HEK293 (cell line): Measurements from ENCODE around the gene GRIA1.

ENCODE experiments used
- CTCF ChIA-PET: fragments of 350-600 bp; formaldehyde crosslinking; extraction: SDS; loops from one replicate; lab custom pipeline; 2021; ENCODE audit warnings: antibody characterized with exemption; lab: Yijun Ruan, JAX
- POLR2A ChIA-PET: fragments of 300-600 bp; formaldehyde crosslinking; extraction: SDS; loops from one replicate; lab custom pipeline; 2020; ENCODE audit warnings: antibody characterized with exemption, inconsistent platforms; lab: Yijun Ruan, JAX
- H3K27ac ChIP-seq: fragments of 200-500 bp; sonication (Bioruptor generic); 2 replicates; pipeline ENCODE4 v1.5.1; 2014; ENCODE audit warnings: low read depth, low read length, control low read depth, inconsistent platforms; ENCODE audit errors: extremely low read depth
- H3K36me3 ChIP-seq, 2 experiments: fragments of 200-500 bp in 1 of 2; sonication (Bioruptor generic) in 1 of 2; 1 replicate in 1 of 2; 2 replicates in 1 of 2; pipeline ENCODE4 v1.5.1; 2014 to 2017; ENCODE audit warnings: inconsistent platforms in 2 of 2, low read length in 2 of 2; ENCODE audit not compliant: control insufficient read depth in 2 of 2, insufficient read depth in 1 of 2
- H3K4me1 ChIP-seq: fragments of 200-500 bp; sonication (Bioruptor generic); 2 replicates; pipeline ENCODE4 v1.5.1; 2014; ENCODE audit warnings: mild to moderate bottlenecking, low read length, inconsistent platforms; ENCODE audit not compliant: control insufficient read depth, insufficient read depth
- H3K4me3 ChIP-seq: 2 replicates; pipeline ENCODE4 v1.5.1; 2011; ENCODE audit warnings: low read depth, mild to moderate bottlenecking, control low read depth, low read length, moderate library complexity
- H3K9me3 ChIP-seq: fragments of 200-500 bp; sonication (Bioruptor generic); 2 replicates; pipeline ENCODE4 v1.5.1; 2014; ENCODE audit warnings: low read depth, low read length, inconsistent platforms; ENCODE audit not compliant: control insufficient read depth, insufficient read depth
- KLF1 ChIP-seq: fragments of 450-650 bp; formaldehyde crosslinking; IDR thresholded peaks from 2 replicates; pipeline ENCODE4 v1.5.1; 2016; ENCODE audit warnings: missing biosample characterization, missing genetic modification characterization
- MEIS1 ChIP-seq: sonication (generic); formaldehyde crosslinking; IDR thresholded peaks from 2 replicates; pipeline ENCODE4 v1.8.1; 2022; ENCODE audit warnings: missing genetic modification reagents, mild to moderate bottlenecking, borderline replicate concordance
- OSR2 ChIP-seq: fragments of 450-650 bp; formaldehyde crosslinking; IDR thresholded peaks from 2 replicates; pipeline ENCODE4 v1.5.1; 2016; ENCODE audit warnings: missing biosample characterization, missing genetic modification characterization
- RBAK ChIP-seq: fragments of 450-650 bp; formaldehyde crosslinking; IDR thresholded peaks from 2 replicates; pipeline ENCODE4 v1.5.1; 2016; ENCODE audit warnings: missing biosample characterization, missing genetic modification characterization
- SETDB1 ChIP-seq: IDR thresholded peaks from one replicate; pipeline ENCODE4 v1.6.1; 2017; ENCODE audit warnings: mild to moderate bottlenecking, low read length, moderate library complexity, mixed read lengths; ENCODE audit not compliant: insufficient read length
- SP7 ChIP-seq: fragments of 450-650 bp; formaldehyde crosslinking; IDR thresholded peaks from 2 replicates; pipeline ENCODE4 v1.5.1; 2016; ENCODE audit warnings: missing biosample characterization, missing genetic modification characterization
- YY1 ChIP-seq: fragments of 450-650 bp; formaldehyde crosslinking; IDR thresholded peaks from 2 replicates; pipeline ENCODE4 v1.5.1; 2018; ENCODE audit warnings: missing biosample characterization, missing genetic modification characterization
- ZBTB20 ChIP-seq: fragments of 450-650 bp; formaldehyde crosslinking; IDR thresholded peaks from 2 replicates; pipeline ENCODE4 v1.5.1; 2016; ENCODE audit warnings: missing biosample characterization, missing genetic modification characterization
- ZEB2 ChIP-seq: fragments of 450-650 bp; formaldehyde crosslinking; IDR thresholded peaks from 2 replicates; pipeline ENCODE4 v1.5.1; 2016; ENCODE audit warnings: missing biosample characterization, missing genetic modification characterization
- ZFP3 ChIP-seq: fragments of 450-650 bp; formaldehyde crosslinking; IDR thresholded peaks from 2 replicates; pipeline ENCODE4 v1.5.1; 2016; ENCODE audit warnings: low read depth, missing biosample characterization, missing genetic modification characterization
- ZNF114 ChIP-seq: fragments of 450-650 bp; formaldehyde crosslinking; IDR thresholded peaks from 2 replicates; pipeline ENCODE4 v1.5.0; 2017; ENCODE audit warnings: missing biosample characterization, missing genetic modification characterization
- ZNF133 ChIP-seq: fragments of 450-650 bp; formaldehyde crosslinking; IDR thresholded peaks from 2 replicates; pipeline ENCODE4 v1.5.1; 2016; ENCODE audit warnings: missing biosample characterization, missing genetic modification characterization
- ZNF202 ChIP-seq: fragments of 450-650 bp; formaldehyde crosslinking; IDR thresholded peaks from 2 replicates; pipeline ENCODE4 v1.5.1; 2016; ENCODE audit warnings: missing biosample characterization, missing genetic modification characterization, borderline replicate concordance
- ZNF311 ChIP-seq: fragments of 450-650 bp; formaldehyde crosslinking; IDR thresholded peaks from 2 replicates; pipeline ENCODE4 v1.5.1; 2017; ENCODE audit warnings: missing biosample characterization, missing genetic modification characterization, borderline replicate concordance
- ZNF404 ChIP-seq: fragments of 450-650 bp; formaldehyde crosslinking; IDR thresholded peaks from 2 replicates; pipeline ENCODE4 v1.5.1; 2017; ENCODE audit warnings: missing biosample characterization, missing genetic modification characterization
- ZNF426 ChIP-seq: fragments of 450-650 bp; formaldehyde crosslinking; IDR thresholded peaks from 2 replicates; pipeline ENCODE4 v1.5.1; 2017; ENCODE audit warnings: missing biosample characterization, missing genetic modification characterization, mild to moderate bottlenecking, inconsistent platforms, moderate library complexity
- ZNF433 ChIP-seq: fragments of 450-650 bp; formaldehyde crosslinking; IDR thresholded peaks from 2 replicates; pipeline ENCODE4 v1.5.1; 2016; ENCODE audit warnings: missing biosample characterization, missing genetic modification characterization, low read depth
- ZNF473 ChIP-seq: fragments of 450-650 bp; formaldehyde crosslinking; IDR thresholded peaks from 2 replicates; pipeline ENCODE4 v1.5.1; 2017; ENCODE audit warnings: missing biosample characterization, missing genetic modification characterization
- ZNF501 ChIP-seq: fragments of 450-650 bp; formaldehyde crosslinking; IDR thresholded peaks from 2 replicates; pipeline ENCODE4 v1.5.1; 2016; ENCODE audit warnings: missing biosample characterization, missing genetic modification characterization
- ZNF510 ChIP-seq: fragments of 450-650 bp; formaldehyde crosslinking; IDR thresholded peaks from 2 replicates; pipeline ENCODE4 v1.5.1; 2018; ENCODE audit warnings: mild to moderate bottlenecking, missing genetic modification characterization, missing biosample characterization; ENCODE audit not compliant: insufficient replicate concordance
- ZNF558 ChIP-seq: fragments of 450-650 bp; formaldehyde crosslinking; IDR thresholded peaks from 2 replicates; pipeline ENCODE4 v1.5.1; 2016; ENCODE audit warnings: missing biosample characterization, missing genetic modification characterization
- ZNF561 ChIP-seq: fragments of 450-650 bp; IDR thresholded peaks from 2 replicates; pipeline ENCODE4 v1.5.1; 2018; ENCODE audit warnings: missing biosample characterization, missing genetic modification characterization, borderline replicate concordance
- ZNF747 ChIP-seq: fragments of 450-650 bp; formaldehyde crosslinking; IDR thresholded peaks from 2 replicates; pipeline ENCODE4 v1.5.1; 2016; ENCODE audit warnings: missing biosample characterization, missing genetic modification characterization
- ZNF768 ChIP-seq: fragments of 450-650 bp; formaldehyde crosslinking; IDR thresholded peaks from 2 replicates; pipeline ENCODE4 v1.5.1; 2018; ENCODE audit warnings: missing biosample characterization, mild to moderate bottlenecking, missing genetic modification characterization
- ZNF777 ChIP-seq: fragments of 450-650 bp; formaldehyde crosslinking; IDR thresholded peaks from 2 replicates; pipeline ENCODE4 v1.5.1; 2017; ENCODE audit warnings: missing biosample characterization, missing genetic modification characterization, borderline replicate concordance
- ZSCAN16 ChIP-seq: fragments of 450-650 bp; formaldehyde crosslinking; IDR thresholded peaks from 2 replicates; pipeline ENCODE4 v1.5.1; 2016; ENCODE audit warnings: missing biosample characterization, missing genetic modification characterization
- TF ChIP-seq, protein P1 (sequence below): fragments of 450-650 bp; formaldehyde crosslinking; IDR thresholded peaks from 2 replicates; pipeline ENCODE4 v1.5.1; 2016; ENCODE audit warnings: missing biosample characterization, missing genetic modification characterization, low read depth
- TF ChIP-seq, protein P2 (sequence below): fragments of 450-650 bp; formaldehyde crosslinking; IDR thresholded peaks from 2 replicates; pipeline ENCODE4 v1.5.1; 2016; ENCODE audit warnings: missing biosample characterization, missing genetic modification characterization
- TF ChIP-seq, protein P3 (sequence below): fragments of 450-650 bp; formaldehyde crosslinking; IDR thresholded peaks from 2 replicates; pipeline ENCODE4 v1.5.1; 2016; ENCODE audit warnings: missing biosample characterization, missing genetic modification characterization

The GRIA1 gene

DNA sequence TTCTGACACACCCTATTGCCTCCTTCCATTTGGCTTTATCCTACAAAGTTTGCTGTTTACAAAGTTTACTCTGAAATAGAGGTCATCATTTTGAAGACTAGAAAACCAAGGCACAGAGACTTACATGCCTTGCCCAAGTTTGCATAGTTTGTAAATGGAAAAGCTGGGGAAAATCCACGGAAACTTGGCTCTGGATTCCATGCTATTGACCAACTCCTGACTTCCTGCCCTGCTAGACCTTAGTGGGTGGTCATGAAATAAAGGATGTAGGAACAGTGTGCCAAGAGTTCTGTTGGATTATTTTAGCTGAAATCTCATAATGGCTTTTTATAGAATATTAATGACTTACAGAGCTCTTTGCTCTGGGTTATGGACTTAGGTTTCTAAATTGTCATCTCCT lies 69.5 kb downstream of the GRIA1 start:
- no peak for TF ChIP-seq RBAK (tag by site-specific recombination)
- no peak for TF ChIP-seq ZNF433 (tag by site-specific recombination)
- no peak for TF ChIP-seq ZNF404 (tag by site-specific recombination)
- TF ChIP-seq, protein P1, sequence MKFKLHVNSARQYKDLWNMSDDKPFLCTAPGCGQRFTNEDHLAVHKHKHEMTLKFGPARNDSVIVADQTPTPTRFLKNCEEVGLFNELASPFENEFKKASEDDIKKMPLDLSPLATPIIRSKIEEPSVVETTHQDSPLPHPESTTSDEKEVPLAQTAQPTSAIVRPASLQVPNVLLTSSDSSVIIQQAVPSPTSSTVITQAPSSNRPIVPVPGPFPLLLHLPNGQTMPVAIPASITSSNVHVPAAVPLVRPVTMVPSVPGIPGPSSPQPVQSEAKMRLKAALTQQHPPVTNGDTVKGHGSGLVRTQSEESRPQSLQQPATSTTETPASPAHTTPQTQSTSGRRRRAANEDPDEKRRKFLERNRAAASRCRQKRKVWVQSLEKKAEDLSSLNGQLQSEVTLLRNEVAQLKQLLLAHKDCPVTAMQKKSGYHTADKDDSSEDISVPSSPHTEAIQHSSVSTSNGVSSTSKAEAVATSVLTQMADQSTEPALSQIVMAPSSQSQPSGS: no peak
- TF ChIP-seq, protein P2, sequence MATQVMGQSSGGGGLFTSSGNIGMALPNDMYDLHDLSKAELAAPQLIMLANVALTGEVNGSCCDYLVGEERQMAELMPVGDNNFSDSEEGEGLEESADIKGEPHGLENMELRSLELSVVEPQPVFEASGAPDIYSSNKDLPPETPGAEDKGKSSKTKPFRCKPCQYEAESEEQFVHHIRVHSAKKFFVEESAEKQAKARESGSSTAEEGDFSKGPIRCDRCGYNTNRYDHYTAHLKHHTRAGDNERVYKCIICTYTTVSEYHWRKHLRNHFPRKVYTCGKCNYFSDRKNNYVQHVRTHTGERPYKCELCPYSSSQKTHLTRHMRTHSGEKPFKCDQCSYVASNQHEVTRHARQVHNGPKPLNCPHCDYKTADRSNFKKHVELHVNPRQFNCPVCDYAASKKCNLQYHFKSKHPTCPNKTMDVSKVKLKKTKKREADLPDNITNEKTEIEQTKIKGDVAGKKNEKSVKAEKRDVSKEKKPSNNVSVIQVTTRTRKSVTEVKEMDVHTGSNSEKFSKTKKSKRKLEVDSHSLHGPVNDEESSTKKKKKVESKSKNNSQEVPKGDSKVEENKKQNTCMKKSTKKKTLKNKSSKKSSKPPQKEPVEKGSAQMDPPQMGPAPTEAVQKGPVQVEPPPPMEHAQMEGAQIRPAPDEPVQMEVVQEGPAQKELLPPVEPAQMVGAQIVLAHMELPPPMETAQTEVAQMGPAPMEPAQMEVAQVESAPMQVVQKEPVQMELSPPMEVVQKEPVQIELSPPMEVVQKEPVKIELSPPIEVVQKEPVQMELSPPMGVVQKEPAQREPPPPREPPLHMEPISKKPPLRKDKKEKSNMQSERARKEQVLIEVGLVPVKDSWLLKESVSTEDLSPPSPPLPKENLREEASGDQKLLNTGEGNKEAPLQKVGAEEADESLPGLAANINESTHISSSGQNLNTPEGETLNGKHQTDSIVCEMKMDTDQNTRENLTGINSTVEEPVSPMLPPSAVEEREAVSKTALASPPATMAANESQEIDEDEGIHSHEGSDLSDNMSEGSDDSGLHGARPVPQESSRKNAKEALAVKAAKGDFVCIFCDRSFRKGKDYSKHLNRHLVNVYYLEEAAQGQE: no peak
- no peak for TF ChIP-seq ZBTB20 (tag by site-specific recombination)
- no peak for TF ChIP-seq ZNF114 (tag by site-specific recombination)
- no peak for TF ChIP-seq ZNF473
- TF ChIP-seq SP7 (tag by site-specific recombination): no peak
- no peak for TF ChIP-seq ZNF133 (tag by site-specific recombination)
- TF ChIP-seq, protein P3, sequence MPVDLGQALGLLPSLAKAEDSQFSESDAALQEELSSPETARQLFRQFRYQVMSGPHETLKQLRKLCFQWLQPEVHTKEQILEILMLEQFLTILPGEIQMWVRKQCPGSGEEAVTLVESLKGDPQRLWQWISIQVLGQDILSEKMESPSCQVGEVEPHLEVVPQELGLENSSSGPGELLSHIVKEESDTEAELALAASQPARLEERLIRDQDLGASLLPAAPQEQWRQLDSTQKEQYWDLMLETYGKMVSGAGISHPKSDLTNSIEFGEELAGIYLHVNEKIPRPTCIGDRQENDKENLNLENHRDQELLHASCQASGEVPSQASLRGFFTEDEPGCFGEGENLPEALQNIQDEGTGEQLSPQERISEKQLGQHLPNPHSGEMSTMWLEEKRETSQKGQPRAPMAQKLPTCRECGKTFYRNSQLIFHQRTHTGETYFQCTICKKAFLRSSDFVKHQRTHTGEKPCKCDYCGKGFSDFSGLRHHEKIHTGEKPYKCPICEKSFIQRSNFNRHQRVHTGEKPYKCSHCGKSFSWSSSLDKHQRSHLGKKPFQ (tag by site-specific recombination): no peak
- TF ChIP-seq ZEB2 (tag by site-specific recombination): no peak
- TF ChIP-seq ZSCAN16 (tag by site-specific recombination): no peak
- TF ChIP-seq OSR2: no peak
- TF ChIP-seq ZNF501 (tag by site-specific recombination): no peak
- TF ChIP-seq ZNF202: no peak
- no peak for TF ChIP-seq ZNF561 (tag by site-specific recombination)
- TF ChIP-seq KLF1: no peak
- no peak for TF ChIP-seq ZFP3 (tag by site-specific recombination)
- CTCF ChIA-PET: no interaction called here
- H3K27ac ChIP-seq: no peak overlapping the region
- no peaks in the 10 kb centered on the region for H3K9me3 ChIP-seq
- H3K36me3 ChIP-seq: no peaks in the 10 kb centered on the region
- H3K4me1 ChIP-seq: no peaks in the 10 kb centered on the region
- no peak overlapping the region for H3K4me3 ChIP-seq
- POLR2A ChIA-PET: no interaction called here

DNA sequence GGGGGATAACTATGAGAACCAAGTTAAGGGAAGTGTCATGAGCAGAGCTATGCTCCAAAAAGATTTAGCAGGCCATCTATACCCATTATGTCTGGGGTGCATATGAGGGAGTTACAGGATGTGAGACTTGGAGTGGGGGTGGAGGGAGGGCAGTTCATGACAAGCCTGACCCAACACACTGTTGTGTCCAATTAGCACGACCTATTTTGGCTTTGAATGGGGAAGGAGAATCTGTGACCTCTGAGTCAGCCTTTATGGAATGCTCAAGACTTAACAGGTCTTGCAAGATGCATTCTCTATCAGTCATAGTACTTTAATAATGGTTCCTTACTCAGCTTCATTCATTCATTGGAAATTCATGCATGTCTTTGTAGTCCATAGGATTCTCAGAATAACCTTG lies 71.7 kb downstream of the GRIA1 start:
- no peak overlapping the region for H3K27ac ChIP-seq
- H3K4me3 ChIP-seq: no peak overlapping the region
- ChIA-PET CTCF (no interaction called here), POLR2A (no interaction called here)
- no peaks in the 10 kb centered on the region for H3K4me1 ChIP-seq
- no peaks in the 10 kb centered on the region for H3K9me3 ChIP-seq
- H3K36me3 ChIP-seq: no peaks in the 10 kb centered on the region
- TF ChIP-seq ZNF747 (tag by site-specific recombination): no peak
- TF ChIP-seq YY1 (tag by site-specific recombination): no peak
- TF ChIP-seq ZNF777 (tag by site-specific recombination): no peak
- TF ChIP-seq MEIS1 (CRISPR knock-in tag): no peak
- TF ChIP-seq ZNF311 (tag by site-specific recombination): no peak
- TF ChIP-seq SETDB1: no peak
- TF ChIP-seq ZNF426 (tag by site-specific recombination): no peak
- TF ChIP-seq, protein P3 (tag by site-specific recombination): no peak
- no peak for TF ChIP-seq ZNF510
- no peak for TF ChIP-seq ZNF558 (tag by site-specific recombination)
- no peak for TF ChIP-seq ZNF768 (tag by site-specific recombination)
